GM10248 (cell line): ENCODE measurements around the gene GNAS.

Source experiments
- CTCF ChIA-PET: fragments of 300-600 bp; sonication (Branson Sonifier 250); formaldehyde crosslinking; extraction: SDS; loops from one replicate; lab custom pipeline; 2021; ENCODE audit warnings: antibody characterized with exemption; lab: Yijun Ruan, JAX
- POLR2A ChIA-PET: fragments of 350-650 bp; sonication (Branson Sonifier 250); formaldehyde crosslinking; extraction: SDS; loops from one replicate; lab custom pipeline; 2020; ENCODE audit warnings: antibody characterized with exemption; lab: Yijun Ruan, JAX
- DNase-seq: peaks from one replicate; pipeline ENCODE4 v3.0.0; 2012; ENCODE audit errors: extremely low spot score
- TF ChIP-seq, protein P1 (sequence below): IDR thresholded peaks from 2 replicates; pipeline ENCODE4 v1.5.1; 2012; ENCODE audit warnings: mild to moderate bottlenecking, low read depth; ENCODE audit errors: extremely low read depth, missing control alignments, control extremely low read depth

Gene GNAS

DNA sequence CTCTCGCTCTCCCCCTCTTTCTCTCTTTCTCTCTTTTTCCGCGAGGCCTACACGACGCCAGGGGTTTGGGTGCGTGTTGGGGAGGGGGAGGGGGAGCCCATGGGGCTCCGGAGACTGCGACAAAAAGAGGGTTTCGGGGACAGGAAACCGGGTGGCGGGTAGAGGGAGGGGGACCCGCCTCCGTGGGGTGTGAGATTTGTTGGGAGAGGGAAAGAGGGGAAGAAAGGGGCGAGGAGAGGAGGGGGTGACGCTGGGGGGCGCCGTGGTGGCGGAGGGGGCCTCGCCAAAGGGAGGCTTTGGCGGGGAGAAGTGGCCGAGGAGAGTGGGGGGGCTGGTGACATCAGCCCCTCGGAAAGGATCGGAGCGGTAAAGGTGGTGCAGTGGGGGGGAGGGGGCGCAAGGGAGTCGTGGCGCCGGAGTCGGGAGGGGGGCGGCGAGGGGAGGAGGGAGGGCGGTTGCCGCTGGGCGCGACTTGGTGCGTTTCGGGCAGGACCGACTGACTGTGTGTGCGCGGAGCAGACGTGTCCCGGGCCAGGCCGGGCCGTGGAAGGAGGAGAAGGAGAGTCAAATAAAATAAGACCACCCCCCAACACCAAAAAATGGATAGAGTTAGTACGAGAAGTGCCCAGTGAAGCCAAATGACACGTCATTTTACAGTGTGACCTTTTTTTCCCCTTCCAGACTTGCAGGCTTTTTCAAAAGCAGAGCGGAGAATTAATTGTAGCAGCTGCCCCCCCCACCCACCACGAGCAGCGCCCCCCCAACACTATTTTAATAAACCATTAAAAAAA lies 39.8 kb downstream of the GNAS start:
- DNase-seq = peak; percentile 82
- TF ChIP-seq, protein P1, sequence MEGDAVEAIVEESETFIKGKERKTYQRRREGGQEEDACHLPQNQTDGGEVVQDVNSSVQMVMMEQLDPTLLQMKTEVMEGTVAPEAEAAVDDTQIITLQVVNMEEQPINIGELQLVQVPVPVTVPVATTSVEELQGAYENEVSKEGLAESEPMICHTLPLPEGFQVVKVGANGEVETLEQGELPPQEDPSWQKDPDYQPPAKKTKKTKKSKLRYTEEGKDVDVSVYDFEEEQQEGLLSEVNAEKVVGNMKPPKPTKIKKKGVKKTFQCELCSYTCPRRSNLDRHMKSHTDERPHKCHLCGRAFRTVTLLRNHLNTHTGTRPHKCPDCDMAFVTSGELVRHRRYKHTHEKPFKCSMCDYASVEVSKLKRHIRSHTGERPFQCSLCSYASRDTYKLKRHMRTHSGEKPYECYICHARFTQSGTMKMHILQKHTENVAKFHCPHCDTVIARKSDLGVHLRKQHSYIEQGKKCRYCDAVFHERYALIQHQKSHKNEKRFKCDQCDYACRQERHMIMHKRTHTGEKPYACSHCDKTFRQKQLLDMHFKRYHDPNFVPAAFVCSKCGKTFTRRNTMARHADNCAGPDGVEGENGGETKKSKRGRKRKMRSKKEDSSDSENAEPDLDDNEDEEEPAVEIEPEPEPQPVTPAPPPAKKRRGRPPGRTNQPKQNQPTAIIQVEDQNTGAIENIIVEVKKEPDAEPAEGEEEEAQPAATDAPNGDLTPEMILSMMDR = peak; percentile 29
- ChIA-PET POLR2A (interaction anchor here (1.4 kb wide), 1 partner anchor 140 kb away, joined by 4 read pairs; the partner anchor contains the start of gene ATP5F1E), CTCF (no interaction called here)

DNA sequence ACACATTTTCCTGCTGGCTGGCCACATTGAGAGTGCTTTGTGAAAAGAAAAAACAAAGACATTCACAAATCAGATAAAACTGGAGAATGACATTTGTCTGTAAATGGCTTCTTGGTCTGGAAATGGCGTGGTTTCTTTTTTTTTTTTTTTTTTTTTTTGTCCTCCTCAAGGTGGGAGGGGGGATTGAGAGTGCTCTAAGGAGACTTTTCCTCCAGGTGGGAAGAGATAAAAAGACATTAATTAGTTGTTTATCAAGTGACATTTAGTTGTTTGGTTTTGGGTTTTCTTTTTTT lies 40.4 kb downstream of the GNAS start:
- TF ChIP-seq, protein P1 = no peak
- no peak for DNase-seq
- ChIA-PET CTCF (no interaction called here), POLR2A (no interaction called here)

DNA sequence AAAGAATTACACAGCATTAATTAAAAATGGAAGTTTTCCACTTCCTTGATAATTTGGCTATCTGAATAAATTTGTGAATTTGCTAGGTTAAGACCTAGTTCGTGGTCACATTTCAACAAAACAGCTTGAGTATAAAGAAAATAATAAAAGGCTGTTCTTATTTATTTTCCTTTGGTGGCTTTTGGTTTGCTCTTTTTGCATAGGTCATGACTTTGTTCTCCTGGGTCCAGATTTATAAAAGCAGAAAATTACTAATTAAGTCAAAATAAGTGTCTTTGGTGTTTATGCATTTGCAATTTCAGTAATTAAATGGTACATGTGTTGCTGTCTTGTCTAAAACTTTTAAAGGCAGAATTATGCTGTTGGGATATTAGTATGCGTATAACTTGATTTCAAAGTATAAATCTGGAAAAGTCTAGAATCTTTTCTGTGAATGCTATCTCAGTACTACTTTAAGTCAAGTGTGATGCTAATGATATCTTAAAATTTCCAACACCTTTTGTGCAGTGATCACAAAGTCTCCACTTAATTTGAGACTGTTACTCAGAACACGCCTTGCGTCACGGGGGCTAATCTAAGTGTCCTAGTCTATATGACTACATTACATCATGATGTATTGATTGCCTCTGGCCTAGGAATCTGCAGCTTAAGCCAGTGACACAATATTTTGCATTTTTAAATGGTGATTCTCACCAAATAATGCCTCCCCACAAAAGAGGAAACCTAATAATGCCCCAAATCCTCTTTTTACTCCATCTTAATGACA lies 41.0 kb downstream of the GNAS start:
- TF ChIP-seq, protein P1 = no peak
- CTCF ChIA-PET = no interaction called here
- POLR2A ChIA-PET = no interaction called here
- no peak for DNase-seq

DNA sequence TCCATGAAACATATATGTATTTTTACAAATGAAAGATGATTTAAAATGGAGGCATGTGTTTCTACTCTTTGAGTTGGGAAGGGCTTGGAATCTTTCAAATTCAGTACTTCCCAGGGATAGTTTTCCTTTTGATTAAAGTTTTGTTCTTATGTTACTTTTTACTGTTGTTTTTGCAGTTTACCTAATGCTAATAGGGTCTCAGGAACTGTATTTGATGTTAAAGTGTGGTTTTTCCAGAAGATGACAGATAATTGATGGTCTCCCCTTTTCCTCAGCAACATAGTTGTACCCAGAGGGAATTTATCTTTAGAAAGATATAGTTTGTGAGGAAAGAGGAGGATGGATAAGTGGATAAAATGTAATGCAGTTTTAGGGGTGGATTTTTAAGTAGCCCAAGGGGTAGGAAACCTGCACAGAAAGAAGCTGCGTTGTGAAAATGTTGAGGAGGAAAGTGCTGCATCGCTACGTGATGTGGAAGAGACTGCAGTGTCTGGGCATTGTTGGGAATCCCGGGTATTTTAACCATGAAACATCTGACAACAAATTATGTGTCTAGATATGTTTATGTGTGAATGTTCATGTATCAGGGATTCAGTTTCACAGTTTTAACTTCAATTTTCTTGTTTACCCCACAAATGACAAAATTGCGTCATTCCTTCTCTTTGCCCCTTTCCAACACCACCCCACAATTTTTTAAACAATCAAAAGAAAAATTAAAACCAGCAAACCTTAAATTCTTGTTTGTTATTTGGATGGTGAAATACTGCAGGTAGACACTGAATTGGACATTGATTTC lies 42.3 kb downstream of the GNAS start:
- TF ChIP-seq, protein P1 = no peak
- ChIA-PET CTCF (no interaction called here), POLR2A (no interaction called here)
- no peak for DNase-seq

DNA sequence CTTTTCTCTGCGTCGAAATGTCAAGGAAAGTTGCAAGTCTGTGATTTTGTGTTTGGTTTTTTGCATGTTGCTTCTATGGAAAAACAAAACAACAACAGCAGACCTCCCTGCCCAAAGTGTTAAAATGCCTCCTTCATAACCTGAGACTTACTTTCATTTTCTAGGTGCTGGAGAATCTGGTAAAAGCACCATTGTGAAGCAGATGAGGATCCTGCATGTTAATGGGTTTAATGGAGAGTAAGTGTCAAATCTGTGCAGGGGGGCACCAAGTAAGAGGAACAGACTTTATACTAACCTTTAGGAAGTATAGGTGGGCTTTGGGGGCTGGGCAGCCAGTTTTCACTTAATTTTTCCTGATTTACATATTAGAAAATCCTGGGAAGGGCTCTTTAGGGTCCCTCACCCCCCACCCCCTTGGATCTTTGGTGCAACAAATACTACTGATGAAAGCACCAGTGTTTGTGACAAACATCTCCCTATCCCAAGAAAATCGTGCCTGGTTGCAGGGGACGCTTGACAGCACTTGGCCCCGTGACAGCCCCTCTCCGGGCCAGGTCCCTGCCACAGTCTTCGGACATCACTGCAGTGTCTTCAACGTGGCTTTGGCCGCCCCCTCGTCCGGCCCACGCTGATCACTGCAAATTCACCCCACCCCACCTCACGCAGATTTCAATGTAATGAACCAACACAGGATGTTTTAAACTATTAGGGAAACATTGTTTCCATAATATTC lies 43.1 kb downstream of the GNAS start:
- POLR2A ChIA-PET = no interaction called here

More for the DNA sequence above, 43.1 kb downstream of the GNAS start:
- CTCF ChIA-PET = no interaction called here
- TF ChIP-seq, protein P1 = no peak
- no peak for DNase-seq
